ENCODE measurements around the gene ABCA12. TPM values are rescaled to one million over a fixed set of nuclear protein-coding genes. Genes with fewer than 3 reads are reported as not detected.

The ABCA12 gene
- polyA plus RNA-seq, 2 donors: 0.55 to 1.0 TPM

- H3K36me3 ChIP-seq (ENCODE audit: control insufficient read depth in 2 of 2, insufficient read depth in 2 of 2, low read length in 1 of 2): no peaks in the 10 kb centered on the region
- WGBS, 2 donors: 13 to 14% methylated on average over 4 of the region's 4 CpGs
- H3K9me3 ChIP-seq (ENCODE audit: control insufficient read depth in 2 of 2, insufficient read depth in 1 of 2, low read depth in 1 of 2, low read length in 1 of 2): no peaks in the 10 kb centered on the region
- H3K4me1 ChIP-seq (ENCODE audit: control insufficient read depth in 2 of 2, insufficient read depth in 2 of 2, low read length in 1 of 2): no peaks in the 10 kb centered on the region
- no peaks in the 10 kb centered on the region for H3K27me3 ChIP-seq (ENCODE audit: control insufficient read depth in 1 of 2, insufficient read depth in 2 of 2, low read length in 2 of 2)
- H3K4me3 ChIP-seq (ENCODE audit: low read depth in 1 of 2, low read length in 2 of 2): no peak overlapping the region
- H3K27ac ChIP-seq (ENCODE audit: low read depth in 2 of 2, low read length in 1 of 2): no peak overlapping the region
Measured at GRCh38 chr2:215003001-215003400, 135.4 kb downstream of the ABCA12 start.

- Histone ChIP-seq H3K9me3 (ENCODE audit: control insufficient read depth in 2 of 2, insufficient read depth in 1 of 2, low read depth in 1 of 2, low read length in 1 of 2) (no peaks in the 10 kb centered on the region), H3K4me1 (ENCODE audit: control insufficient read depth in 2 of 2, insufficient read depth in 2 of 2, low read length in 1 of 2) (no peaks in the 10 kb centered on the region)
- 24 to 27% methylated on average over 5 of the region's 5 CpGs for WGBS, 2 donors
Measured at GRCh38 chr2:215002500-215002899, 135.9 kb downstream of the ABCA12 start.

GRCh38 chr2:215000721-215001120 is 137.7 kb downstream of the ABCA12 start:
- no peaks in the 10 kb centered on the region for H3K27me3 ChIP-seq (ENCODE audit: control insufficient read depth in 1 of 2, insufficient read depth in 2 of 2, low read length in 2 of 2)
- no peaks in the 10 kb centered on the region for H3K9me3 ChIP-seq (ENCODE audit: control insufficient read depth in 2 of 2, insufficient read depth in 1 of 2, low read depth in 1 of 2, low read length in 1 of 2)
- no peaks in the 10 kb centered on the region for H3K4me1 ChIP-seq (ENCODE audit: control insufficient read depth in 2 of 2, insufficient read depth in 2 of 2, low read length in 1 of 2)
- H3K4me3 ChIP-seq (ENCODE audit: low read depth in 1 of 2, low read length in 2 of 2): no peak overlapping the region
- H3K27ac ChIP-seq (ENCODE audit: low read depth in 2 of 2, low read length in 1 of 2): no peak overlapping the region
- 67 to 78% methylated on average over 3 of the region's 3 CpGs for WGBS, 2 donors
- no peaks in the 10 kb centered on the region for H3K36me3 ChIP-seq (ENCODE audit: control insufficient read depth in 2 of 2, insufficient read depth in 2 of 2, low read length in 1 of 2)

More at GRCh38 chr2:215002500-215002899, 135.9 kb downstream of the ABCA12 start:
- Histone ChIP-seq H3K27ac (ENCODE audit: low read depth in 2 of 2, low read length in 1 of 2) (no peak overlapping the region), H3K36me3 (ENCODE audit: control insufficient read depth in 2 of 2, insufficient read depth in 2 of 2, low read length in 1 of 2) (no peaks in the 10 kb centered on the region), H3K4me3 (ENCODE audit: low read depth in 1 of 2, low read length in 2 of 2) (no peak overlapping the region), H3K27me3 (ENCODE audit: control insufficient read depth in 1 of 2, insufficient read depth in 2 of 2, low read length in 2 of 2) (no peaks in the 10 kb centered on the region)

- Histone ChIP-seq H3K27ac (ENCODE audit: low read depth in 2 of 2, low read length in 1 of 2) (no peak overlapping the region), H3K36me3 (ENCODE audit: control insufficient read depth in 2 of 2, insufficient read depth in 2 of 2, low read length in 1 of 2) (no peaks in the 10 kb centered on the region), H3K9me3 (ENCODE audit: control insufficient read depth in 2 of 2, insufficient read depth in 1 of 2, low read depth in 1 of 2, low read length in 1 of 2) (no peaks in the 10 kb centered on the region), H3K27me3 (ENCODE audit: control insufficient read depth in 1 of 2, insufficient read depth in 2 of 2, low read length in 2 of 2) (no peaks in the 10 kb centered on the region), H3K4me1 (ENCODE audit: control insufficient read depth in 2 of 2, insufficient read depth in 2 of 2, low read length in 1 of 2) (no peaks in the 10 kb centered on the region), H3K4me3 (ENCODE audit: low read depth in 1 of 2, low read length in 2 of 2) (no peak overlapping the region)
- 81 to 84% methylated on average over 4 of the region's 4 CpGs for WGBS, 2 donors
Measured at GRCh38 chr2:214995926-214996670, 142.3 kb downstream of the ABCA12 start.

GRCh38 chr2:214995409-214995808 is 143.0 kb downstream of the ABCA12 start:
- no peaks in the 10 kb centered on the region for H3K36me3 ChIP-seq (ENCODE audit: control insufficient read depth in 2 of 2, insufficient read depth in 2 of 2, low read length in 1 of 2)
- no peaks in the 10 kb centered on the region for H3K27me3 ChIP-seq (ENCODE audit: control insufficient read depth in 1 of 2, insufficient read depth in 2 of 2, low read length in 2 of 2)
- no peaks in the 10 kb centered on the region for H3K4me1 ChIP-seq (ENCODE audit: control insufficient read depth in 2 of 2, insufficient read depth in 2 of 2, low read length in 1 of 2)
- no peak overlapping the region for H3K4me3 ChIP-seq (ENCODE audit: low read depth in 1 of 2, low read length in 2 of 2)
- WGBS, 2 donors: 80 to 86% methylated on average over 4 of the region's 4 CpGs
- H3K9me3 ChIP-seq (ENCODE audit: control insufficient read depth in 2 of 2, insufficient read depth in 1 of 2, low read depth in 1 of 2, low read length in 1 of 2): no peaks in the 10 kb centered on the region
- no peak overlapping the region for H3K27ac ChIP-seq (ENCODE audit: low read depth in 2 of 2, low read length in 1 of 2)

- Histone ChIP-seq H3K9me3 (ENCODE audit: control insufficient read depth in 2 of 2, insufficient read depth in 1 of 2, low read depth in 1 of 2, low read length in 1 of 2) (no peaks in the 10 kb centered on the region), H3K27me3 (ENCODE audit: control insufficient read depth in 1 of 2, insufficient read depth in 2 of 2, low read length in 2 of 2) (no peaks in the 10 kb centered on the region), H3K4me3 (ENCODE audit: low read depth in 1 of 2, low read length in 2 of 2) (no peak overlapping the region), H3K27ac (ENCODE audit: low read depth in 2 of 2, low read length in 1 of 2) (no peak overlapping the region), H3K4me1 (ENCODE audit: control insufficient read depth in 2 of 2, insufficient read depth in 2 of 2, low read length in 1 of 2) (no peaks in the 10 kb centered on the region), H3K36me3 (ENCODE audit: control insufficient read depth in 2 of 2, insufficient read depth in 2 of 2, low read length in 1 of 2) (no peaks in the 10 kb centered on the region)
- WGBS, 2 donors: 85% methylated on average over 4 of the region's 4 CpGs
Measured at GRCh38 chr2:214992911-214993310, 145.5 kb downstream of the ABCA12 start.

- Histone ChIP-seq H3K27ac (ENCODE audit: low read depth in 2 of 2, low read length in 1 of 2) (no peak overlapping the region), H3K36me3 (ENCODE audit: control insufficient read depth in 2 of 2, insufficient read depth in 2 of 2, low read length in 1 of 2) (no peaks in the 10 kb centered on the region), H3K4me3 (ENCODE audit: low read depth in 1 of 2, low read length in 2 of 2) (no peak overlapping the region), H3K4me1 (ENCODE audit: control insufficient read depth in 2 of 2, insufficient read depth in 2 of 2, low read length in 1 of 2) (no peaks in the 10 kb centered on the region), H3K9me3 (ENCODE audit: control insufficient read depth in 2 of 2, insufficient read depth in 1 of 2, low read depth in 1 of 2, low read length in 1 of 2) (no peaks in the 10 kb centered on the region), H3K27me3 (ENCODE audit: control insufficient read depth in 1 of 2, insufficient read depth in 2 of 2, low read length in 2 of 2) (no peaks in the 10 kb centered on the region)
- 75 to 81% methylated on average over 3 of the region's 3 CpGs for WGBS, 2 donors
Measured at GRCh38 chr2:214989187-214989586, 149.2 kb downstream of the ABCA12 start.

- 88 to 91% methylated on average over 3 of the region's 3 CpGs for WGBS, 2 donors
- H3K4me3 ChIP-seq (ENCODE audit: low read depth in 1 of 2, low read length in 2 of 2): no peak overlapping the region
Measured at GRCh38 chr2:214987261-214987660, 151.2 kb downstream of the ABCA12 start.

GRCh38 chr2:214985619-214986018 is 152.8 kb downstream of the ABCA12 start:
- H3K27me3 ChIP-seq (ENCODE audit: control insufficient read depth in 1 of 2, insufficient read depth in 2 of 2, low read length in 2 of 2): no peaks in the 10 kb centered on the region
- 56 to 57% methylated on average over 3 of the region's 3 CpGs for WGBS, 2 donors

More at GRCh38 chr2:214987261-214987660, 151.2 kb downstream of the ABCA12 start:
- peaks cover 0 to 2% of the 10 kb centered on the region in 2 donors for H3K36me3 ChIP-seq (ENCODE audit: control insufficient read depth in 2 of 2, insufficient read depth in 2 of 2, low read length in 1 of 2)
- no peaks in the 10 kb centered on the region for H3K9me3 ChIP-seq (ENCODE audit: control insufficient read depth in 2 of 2, insufficient read depth in 1 of 2, low read depth in 1 of 2, low read length in 1 of 2)
- no peaks in the 10 kb centered on the region for H3K4me1 ChIP-seq (ENCODE audit: control insufficient read depth in 2 of 2, insufficient read depth in 2 of 2, low read length in 1 of 2)
- H3K27ac ChIP-seq (ENCODE audit: low read depth in 2 of 2, low read length in 1 of 2): no peak overlapping the region
- H3K27me3 ChIP-seq (ENCODE audit: control insufficient read depth in 1 of 2, insufficient read depth in 2 of 2, low read length in 2 of 2): no peaks in the 10 kb centered on the region

GRCh38 chr2:214966420-214966819 is 172.0 kb downstream of the ABCA12 start:
- no peaks in the 10 kb centered on the region for H3K27me3 ChIP-seq (ENCODE audit: control insufficient read depth in 1 of 2, insufficient read depth in 2 of 2, low read length in 2 of 2)
- H3K4me3 ChIP-seq (ENCODE audit: low read depth in 1 of 2, low read length in 2 of 2): no peak overlapping the region
- no peaks in the 10 kb centered on the region for H3K36me3 ChIP-seq (ENCODE audit: control insufficient read depth in 2 of 2, insufficient read depth in 2 of 2, low read length in 1 of 2)
- no peaks in the 10 kb centered on the region for H3K9me3 ChIP-seq (ENCODE audit: control insufficient read depth in 2 of 2, insufficient read depth in 1 of 2, low read depth in 1 of 2, low read length in 1 of 2)
- no peak overlapping the region for H3K27ac ChIP-seq (ENCODE audit: low read depth in 2 of 2, low read length in 1 of 2)
- no peaks in the 10 kb centered on the region for H3K4me1 ChIP-seq (ENCODE audit: control insufficient read depth in 2 of 2, insufficient read depth in 2 of 2, low read length in 1 of 2)
- WGBS, 2 donors: 76 to 81% methylated on average over 5 of the region's 5 CpGs

More at GRCh38 chr2:214985619-214986018, 152.8 kb downstream of the ABCA12 start:
- H3K9me3 ChIP-seq (ENCODE audit: control insufficient read depth in 2 of 2, insufficient read depth in 1 of 2, low read depth in 1 of 2, low read length in 1 of 2): no peaks in the 10 kb centered on the region
- H3K27ac ChIP-seq (ENCODE audit: low read depth in 2 of 2, low read length in 1 of 2): no peak overlapping the region
- H3K36me3 ChIP-seq (ENCODE audit: control insufficient read depth in 2 of 2, insufficient read depth in 2 of 2, low read length in 1 of 2): peaks cover 0 to 2% of the 10 kb centered on the region in 2 donors
- H3K4me1 ChIP-seq (ENCODE audit: control insufficient read depth in 2 of 2, insufficient read depth in 2 of 2, low read length in 1 of 2): no peaks in the 10 kb centered on the region
- no peak overlapping the region for H3K4me3 ChIP-seq (ENCODE audit: low read depth in 1 of 2, low read length in 2 of 2)

All from esophagus (tissue), 2 donors.